Thyroid gland (tissue), 4 donors: Measurements from ENCODE around the gene HMCN2. TPM values are rescaled to one million over a fixed set of nuclear protein-coding genes. Genes with fewer than 3 reads are reported as not detected.

Experiments used
- DNase-seq, 2 donors: peaks; one replicate each; pipeline ENCODE4 v3.0.0-alpha.2; 2019
- H3K27ac ChIP-seq, 3 donors: fragments of 200-600 bp; sonication (generic); 1 replicate in 2 of 3; 2 replicates in 1 of 3; pipeline ENCODE4 v1.5.1; 2016 to 2019; ENCODE audit warnings: mild to moderate bottlenecking in 1 of 3, moderate library complexity in 1 of 3
- H3K27me3 ChIP-seq: fragments of 200-600 bp; sonication (generic); one replicate; pipeline ENCODE4 v1.5.1; 2019
- H3K36me3 ChIP-seq, 2 donors: fragments of 200-600 bp; sonication (generic); one replicate each; pipeline ENCODE4 v1.5.1; 2016 to 2019
- H3K4me1 ChIP-seq, 2 donors: fragments of 200-600 bp; sonication (generic); one replicate each; pipeline ENCODE4 v1.5.1; 2017 to 2019
- H3K4me3 ChIP-seq, 3 donors: fragments of 200-600 bp; sonication (generic); replicated peaks in 1 of 3; 1 replicate in 2 of 3; 2 replicates in 1 of 3; pipeline ENCODE4 v1.5.1; 2016; ENCODE audit warnings: mild to moderate bottlenecking in 1 of 3
- H3K9me3 ChIP-seq: fragments of 200-600 bp; sonication (generic); one replicate; pipeline ENCODE4 v1.5.1; 2017
- POLR2A ChIP-seq, 2 donors: fragments of 450-650 bp; IDR thresholded peaks; one replicate each; pipeline ENCODE4 v1.6.1; 2017; ENCODE audit warnings: antibody characterized with exemption in 2 of 2, mild to moderate bottlenecking in 2 of 2, moderate library complexity in 1 of 2
- WGBS, 2 donors: methylation state at CpG; one replicate each; pipeline ENCODE4 v1.1.5; 2017; 5-methylcytosine and 5-hydroxymethylcytosine counted together
- intact Hi-C: fragments of 100-400 bp; cut with DNase I; formaldehyde crosslinking; loops from one replicate; pipeline ENCODE4 v1.15.1; 2023
- total RNA-seq, 4 donors: library from RNA; depleted of rRNA; stranded (reverse); fragments of >200 nt; gene quantifications; one replicate each; pipeline ENCODE4 v1.2.3, GENCODE V29; 2016
- TF ChIP-seq, protein P1 (sequence below), 6 experiments: fragments of 200-600 bp in 3 of 6; fragments of 450-650 bp in 3 of 6; sonication (generic) in 3 of 6; IDR thresholded peaks; one replicate each; pipeline ENCODE4 v1.5.1; 2016 to 2019; ENCODE audit warnings: antibody characterized with exemption in 6 of 6, mild to moderate bottlenecking in 2 of 6, inconsistent platforms in 1 of 6, moderate library complexity in 1 of 6

The HMCN2 gene
- total RNA-seq, 4 donors from 2014 or later: 1.7 to 5.5 (median 3.5) TPM

DNA sequence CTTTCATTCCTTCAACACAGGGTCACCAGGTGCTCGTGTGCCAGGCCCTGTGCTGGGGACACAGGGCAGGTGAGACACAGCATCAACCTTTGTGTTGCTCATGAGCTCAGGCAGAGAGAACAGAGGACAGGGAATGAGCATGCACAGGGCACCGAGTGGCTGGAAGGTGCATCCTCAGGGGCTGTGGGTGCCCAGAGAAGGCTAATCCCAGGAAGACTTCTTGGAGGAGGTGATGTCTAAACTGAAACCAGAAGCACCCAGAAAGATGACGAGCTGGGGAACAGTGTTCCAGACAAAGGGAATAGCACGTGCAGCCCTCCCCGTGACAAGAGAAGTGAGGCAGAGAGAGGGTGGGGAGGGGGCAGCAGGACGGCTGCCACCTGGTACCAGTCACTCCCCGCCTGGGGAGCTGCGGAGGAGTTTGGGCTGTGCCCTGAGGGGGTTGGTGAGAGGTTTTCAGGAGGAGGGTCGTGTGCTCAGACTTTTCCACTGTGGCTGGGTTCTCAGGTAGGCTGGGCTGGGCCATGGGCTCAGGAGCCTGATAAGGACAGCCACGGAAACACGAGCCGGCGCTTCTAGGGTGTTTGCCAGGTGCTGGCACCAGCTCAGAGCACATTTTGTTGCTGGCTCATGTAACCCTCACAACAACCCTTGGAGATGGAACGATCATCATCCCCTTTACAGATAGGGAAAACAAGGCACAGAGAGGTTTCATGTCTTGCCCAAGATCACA, 46.0 kb downstream of the HMCN2 start:
- TF ChIP-seq, protein P1, sequence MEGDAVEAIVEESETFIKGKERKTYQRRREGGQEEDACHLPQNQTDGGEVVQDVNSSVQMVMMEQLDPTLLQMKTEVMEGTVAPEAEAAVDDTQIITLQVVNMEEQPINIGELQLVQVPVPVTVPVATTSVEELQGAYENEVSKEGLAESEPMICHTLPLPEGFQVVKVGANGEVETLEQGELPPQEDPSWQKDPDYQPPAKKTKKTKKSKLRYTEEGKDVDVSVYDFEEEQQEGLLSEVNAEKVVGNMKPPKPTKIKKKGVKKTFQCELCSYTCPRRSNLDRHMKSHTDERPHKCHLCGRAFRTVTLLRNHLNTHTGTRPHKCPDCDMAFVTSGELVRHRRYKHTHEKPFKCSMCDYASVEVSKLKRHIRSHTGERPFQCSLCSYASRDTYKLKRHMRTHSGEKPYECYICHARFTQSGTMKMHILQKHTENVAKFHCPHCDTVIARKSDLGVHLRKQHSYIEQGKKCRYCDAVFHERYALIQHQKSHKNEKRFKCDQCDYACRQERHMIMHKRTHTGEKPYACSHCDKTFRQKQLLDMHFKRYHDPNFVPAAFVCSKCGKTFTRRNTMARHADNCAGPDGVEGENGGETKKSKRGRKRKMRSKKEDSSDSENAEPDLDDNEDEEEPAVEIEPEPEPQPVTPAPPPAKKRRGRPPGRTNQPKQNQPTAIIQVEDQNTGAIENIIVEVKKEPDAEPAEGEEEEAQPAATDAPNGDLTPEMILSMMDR (IDR thresholded peaks at IDR 0.05): no peak
- TF ChIP-seq POLR2A (IDR thresholded peaks at IDR 0.05): no peak
- WGBS, 2 donors: 75 to 84% methylated on average over 14 of the region's 14 CpGs
- Histone ChIP-seq H3K36me3 (no peaks in the 10 kb centered on the region), H3K4me3 (no peak overlapping the region), H3K4me1 (no peaks in the 10 kb centered on the region), H3K9me3 (no peaks in the 10 kb centered on the region), H3K27me3 (no peaks in the 10 kb centered on the region), H3K27ac (no peak overlapping the region)
- intact Hi-C loops: no loop called here
- no peak for DNase-seq

DNA sequence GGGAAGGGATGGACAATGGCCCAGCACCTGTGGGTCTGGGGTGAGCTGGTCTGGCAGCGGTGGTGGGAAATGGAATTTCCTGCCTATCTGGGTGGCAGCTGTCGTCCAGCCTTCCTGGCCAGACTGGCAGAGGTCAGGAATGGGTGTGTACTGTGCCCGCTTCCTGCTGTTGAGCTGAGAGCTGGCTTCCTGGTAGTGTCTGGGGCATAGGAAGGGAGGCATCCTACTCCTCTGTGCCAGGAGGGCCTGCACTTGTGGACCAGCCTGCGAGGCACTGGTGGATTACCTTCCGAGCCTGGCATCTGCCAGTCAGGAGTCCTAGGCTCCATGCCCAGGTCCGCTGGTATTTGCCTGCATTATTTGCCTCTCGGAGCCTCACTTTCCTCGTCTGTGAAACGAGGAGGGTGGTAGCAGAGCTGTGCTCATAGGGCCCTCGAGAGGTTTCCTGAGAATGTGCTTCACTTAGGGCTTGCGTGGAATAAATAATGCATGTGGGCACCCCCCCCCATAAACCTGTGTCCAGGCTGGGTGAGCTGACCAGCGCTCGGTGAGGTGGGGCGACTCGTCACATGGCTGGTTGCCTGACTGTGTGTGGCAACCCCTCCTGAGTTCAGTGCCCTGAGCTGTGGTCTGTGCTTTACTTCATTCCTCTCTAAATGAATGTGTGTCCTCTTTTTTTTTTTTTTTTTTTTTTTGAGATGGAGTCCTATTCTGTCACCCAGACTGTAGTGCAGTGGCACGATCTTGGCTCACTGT, 47.7 kb downstream of the HMCN2 start:
- TF ChIP-seq, protein P1 (IDR thresholded peaks at IDR 0.05): no peak
- no peak for TF ChIP-seq POLR2A (IDR thresholded peaks at IDR 0.05)
- DNase-seq: no peak
- Histone ChIP-seq H3K4me3 (no peak overlapping the region), H3K27me3 (no peaks in the 10 kb centered on the region), H3K36me3 (no peaks in the 10 kb centered on the region), H3K27ac (no peak overlapping the region), H3K9me3 (no peaks in the 10 kb centered on the region), H3K4me1 (no peaks in the 10 kb centered on the region)
- 74 to 86% methylated on average over 15 to 16 of the region's 16 CpGs for WGBS, 2 donors
- intact Hi-C loops: no loop called here

DNA sequence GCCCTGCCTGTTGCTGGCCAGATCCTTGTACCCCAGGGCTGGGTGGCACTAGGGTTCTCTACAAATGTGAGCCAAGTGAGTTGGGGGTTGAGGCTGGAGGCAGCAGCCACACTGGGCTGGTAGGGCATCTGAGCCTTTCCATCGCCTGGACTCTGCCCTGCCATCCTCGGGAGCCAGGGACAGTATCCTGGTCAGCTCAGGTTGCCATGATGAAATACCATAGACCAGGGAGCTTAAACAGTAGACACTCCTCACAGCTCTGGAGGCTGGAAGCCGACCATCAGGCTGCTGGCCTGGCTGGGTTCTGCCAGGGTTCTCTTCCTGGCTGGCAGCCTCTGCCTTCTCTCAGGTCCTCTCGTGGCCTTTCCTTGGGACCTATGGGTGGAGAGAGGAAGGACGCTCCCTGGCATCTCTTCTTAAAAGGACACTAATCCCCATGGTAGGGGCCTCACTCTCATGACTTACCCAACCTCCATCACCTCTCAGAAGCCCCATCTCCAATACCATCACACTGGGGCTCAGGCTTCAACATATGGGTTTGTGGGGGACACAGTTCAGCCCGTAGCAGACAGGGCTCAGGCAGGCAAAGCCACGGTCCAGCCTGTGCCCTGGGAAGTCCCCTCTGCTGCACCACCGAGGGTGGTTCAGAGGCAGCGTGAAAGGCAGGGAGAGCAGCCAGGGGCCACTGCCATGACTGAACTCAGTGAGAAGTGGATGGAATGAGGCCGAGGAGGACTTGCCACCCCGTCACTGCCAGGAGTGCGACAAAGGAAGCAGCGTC, 50.1 kb downstream of the HMCN2 start:
- intact Hi-C loops: no loop called here
- Histone ChIP-seq H3K4me3 (no peak overlapping the region), H3K27me3 (no peaks in the 10 kb centered on the region), H3K36me3 (no peaks in the 10 kb centered on the region), H3K27ac (no peak overlapping the region), H3K9me3 (no peaks in the 10 kb centered on the region), H3K4me1 (peaks cover 0 to 7% of the 10 kb centered on the region in 2 donors)
- DNase-seq: no peak
- 78 to 91% methylated on average over 9 to 10 of the region's 13 CpGs for WGBS, 2 donors
- TF ChIP-seq, protein P1 (IDR thresholded peaks at IDR 0.05): no peak
- no peak for TF ChIP-seq POLR2A (IDR thresholded peaks at IDR 0.05)

DNA sequence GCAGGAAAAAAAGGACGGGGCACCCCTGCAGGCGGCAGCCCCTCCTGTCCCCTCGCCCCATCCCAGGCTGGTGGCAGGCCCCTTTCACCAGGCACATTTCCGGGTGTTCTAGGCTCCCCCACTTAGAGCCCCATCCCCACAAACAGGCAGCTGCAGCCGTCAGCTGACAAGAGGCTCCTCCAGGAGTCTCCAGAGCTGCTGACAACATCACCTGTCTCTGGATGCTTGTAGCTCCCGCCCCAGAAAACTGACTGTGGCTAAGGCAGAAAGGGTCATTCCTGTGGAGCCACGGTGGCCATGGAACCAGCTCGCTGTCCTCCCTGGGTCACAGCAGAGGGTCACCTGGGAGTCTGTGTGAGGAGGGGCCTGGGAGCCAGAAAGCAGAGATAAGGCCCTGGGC, 50.9 kb downstream of the HMCN2 start:
- TF ChIP-seq, protein P1 (IDR thresholded peaks at IDR 0.05): no peak
- no peak for TF ChIP-seq POLR2A (IDR thresholded peaks at IDR 0.05)
- Histone ChIP-seq H3K36me3 (no peaks in the 10 kb centered on the region), H3K4me3 (no peak overlapping the region), H3K27ac (no peak overlapping the region), H3K27me3 (no peaks in the 10 kb centered on the region), H3K9me3 (no peaks in the 10 kb centered on the region), H3K4me1 (peaks cover 0 to 9% of the 10 kb centered on the region in 2 donors)
- 76 to 88% methylated on average over 6 to 8 of the region's 8 CpGs for WGBS, 2 donors
- intact Hi-C loops: no loop called here
- DNase-seq: no peak
